HCT116 (cell line): ENCODE results near the gene POSTN. TPM values are rescaled to one million over a fixed set of nuclear protein-coding genes. Genes with fewer than 3 reads are reported as not detected.

Experiments used
- ATAC-seq: fragments of 200-7000 bp; cut with Tn5 transposase; 2 replicates; pipeline ENCODE4 v1.9.1; 2020; ENCODE audit warnings: mild to moderate bottlenecking, moderate library complexity
- BruUV-seq: library from RNA; stranded (reverse); fragments of 400-500 nt; replicated peaks from 2 replicates; lab custom pipeline; 2021; lab: Mats Ljungman, UMichigan
- CTCF ChIA-PET: fragments of 300-600 bp; sonication (Branson Sonifier 250); formaldehyde crosslinking; loops from one replicate; lab custom pipeline; 2021; ENCODE audit warnings: antibody characterized with exemption; lab: Charles Lee
- POLR2A ChIA-PET: fragments of 300-600, 350-600 bp; sonication (Branson Sonifier 250); formaldehyde crosslinking; loops from one replicate; lab custom pipeline; 2021; ENCODE audit warnings: antibody characterized with exemption; lab: Charles Lee
- RAD21 ChIA-PET, 2 experiments: fragments of 300-600 bp; sonication (Branson Sonifier 250); formaldehyde crosslinking; loops; one replicate each; lab custom pipeline; 2023; ENCODE audit warnings: low total read pairs in 2 of 2; ENCODE audit not compliant: uncharacterized antibody in 2 of 2, unreplicated experiment in 2 of 2, low non-redundant PET in 1 of 2; lab: Charles Lee
- DNase-seq: peaks from one replicate; pipeline ENCODE4 v3.0.0-alpha.2; 2010; ENCODE audit warnings: low read depth, low spot score
- H2AFZ ChIP-seq: fragments of 200-600 bp; shearing (Covaris generic), sonication (generic); 2 replicates; pipeline ENCODE4 v1.6.1; 2017; ENCODE audit warnings: low read depth, mixed run types, mixed read lengths, antibody characterized with exemption, low read length; ENCODE audit not compliant: poor library complexity, severe bottlenecking
- H3K27ac ChIP-seq: 2 replicates; pipeline ENCODE4 v1.5.1; 2012; ENCODE audit warnings: low read depth, low read length
- H3K27me3 ChIP-seq: fragments of 200-600 bp; sonication (generic); 2 replicates; pipeline ENCODE4 v1.6.1; 2016; ENCODE audit warnings: mixed run types, low read length, mixed read lengths; ENCODE audit not compliant: insufficient read depth
- H3K36me3 ChIP-seq, 2 experiments: fragments of 200-500 bp in 1 of 2; fragments of 200-600 bp in 1 of 2; sonication (Bioruptor generic) in 1 of 2; sonication (generic) in 1 of 2; 2 replicates each; pipeline versions ENCODE4 v1.5.1 to v1.6.1; 2014 to 2016; ENCODE audit warnings: low read length in 2 of 2, inconsistent platforms in 1 of 2, mixed read lengths in 1 of 2, mixed run types in 1 of 2; ENCODE audit not compliant: insufficient read depth in 2 of 2, control insufficient read depth in 1 of 2
- H3K4me1 ChIP-seq, 2 experiments: fragments of 200-600 bp in 1 of 2; sonication (generic) in 1 of 2; 2 replicates each; pipeline versions ENCODE4 v1.5.1 to v1.6.1; 2012 to 2017; ENCODE audit warnings: low read length in 2 of 2, inconsistent platforms in 1 of 2, mild to moderate bottlenecking in 1 of 2, mixed read lengths in 1 of 2, mixed run types in 1 of 2, moderate library complexity in 1 of 2; ENCODE audit not compliant: insufficient read depth in 2 of 2, control insufficient read depth in 1 of 2
- H3K4me2 ChIP-seq: fragments of 200-600 bp; sonication (generic); 2 replicates; pipeline ENCODE4 v1.6.1; 2017; ENCODE audit warnings: mixed run types, low read length, mixed read lengths
- H3K4me3 ChIP-seq, 2 experiments: fragments of 200-600 bp in 1 of 2; sonication (generic) in 1 of 2; replicated peaks in 1 of 2; 2 replicates each; pipeline ENCODE4 v1.5.1; 2011 to 2016; ENCODE audit warnings: low read length in 2 of 2, control low read depth in 1 of 2, low read depth in 1 of 2, mild to moderate bottlenecking in 1 of 2, mixed read lengths in 1 of 2, mixed run types in 1 of 2
- H3K79me2 ChIP-seq: fragments of 200-600 bp; sonication (generic); 2 replicates; pipeline ENCODE4 v1.6.1; 2017; ENCODE audit warnings: mild to moderate bottlenecking, mixed run types, low read length, moderate library complexity, mixed read lengths; ENCODE audit not compliant: insufficient read depth
- H3K9ac ChIP-seq: fragments of 200-600 bp; sonication (generic); 2 replicates; pipeline ENCODE4 v1.6.1; 2016; ENCODE audit warnings: low read length, mixed read lengths
- H3K9me2 ChIP-seq: fragments of 200-600 bp; sonication (generic), shearing (Covaris generic); 2 replicates; pipeline ENCODE4 v1.6.1; 2017; ENCODE audit warnings: mixed run types, mild to moderate bottlenecking, moderate library complexity; ENCODE audit not compliant: insufficient read depth
- H3K9me3 ChIP-seq, 2 experiments: fragments of 200-500 bp in 1 of 2; fragments of 200-600 bp in 1 of 2; sonication (Bioruptor generic) in 1 of 2; sonication (generic) in 1 of 2; 2 replicates each; pipeline ENCODE4 v1.6.1; 2014 to 2017; ENCODE audit warnings: low read length in 2 of 2, mixed read lengths in 2 of 2, inconsistent platforms in 1 of 2, low read depth in 1 of 2, mild to moderate bottlenecking in 1 of 2, mixed run types in 1 of 2, moderate library complexity in 1 of 2; ENCODE audit not compliant: control insufficient read depth in 1 of 2, insufficient read depth in 1 of 2
- H4K20me1 ChIP-seq: fragments of 200-600 bp; sonication (generic), shearing (Covaris generic); 2 replicates; pipeline ENCODE4 v1.6.1; 2017; ENCODE audit warnings: mixed run types, mild to moderate bottlenecking, moderate library complexity; ENCODE audit not compliant: insufficient read depth
- ATF3 ChIP-seq: IDR thresholded peaks from 2 replicates; pipeline ENCODE4 v1.6.1; 2012
- CBX3 ChIP-seq: IDR thresholded peaks from 2 replicates; pipeline ENCODE4 v1.6.1; 2012; ENCODE audit warnings: low read depth
- CEBPB ChIP-seq: IDR thresholded peaks from 2 replicates; pipeline ENCODE4 v1.6.1; 2012; ENCODE audit warnings: low read depth
- EGR1 ChIP-seq: IDR thresholded peaks from 2 replicates; pipeline ENCODE4 v1.6.1; 2012; ENCODE audit warnings: low read depth
- ELF1 ChIP-seq: IDR thresholded peaks from 2 replicates; pipeline ENCODE4 v1.6.1; 2012; ENCODE audit warnings: low read depth, borderline replicate concordance
- EZH2 ChIP-seq: fragments of 200-600 bp; sonication (generic); IDR thresholded peaks from 2 replicates; pipeline ENCODE4 v1.6.1; 2017; ENCODE audit warnings: antibody characterized with exemption, mixed run types
- EZH2phosphoT487 ChIP-seq: fragments of 200-600 bp; IDR thresholded peaks from 2 replicates; pipeline ENCODE4 v1.6.1; 2018; ENCODE audit warnings: antibody characterized with exemption, borderline replicate concordance
- JUND ChIP-seq: IDR thresholded peaks from 2 replicates; pipeline ENCODE4 v1.6.1; 2012
- POLR2A ChIP-seq: IDR thresholded peaks from 2 replicates; pipeline ENCODE4 v1.7.0; 2011; ENCODE audit warnings: borderline replicate concordance; ENCODE audit not compliant: insufficient read depth, insufficient read length; ENCODE audit errors: extremely low read depth
- RAD21 ChIP-seq: IDR thresholded peaks from 2 replicates; pipeline ENCODE4 v1.6.1; 2012; ENCODE audit warnings: low read depth, mild to moderate bottlenecking
- SRF ChIP-seq: IDR thresholded peaks from 2 replicates; pipeline ENCODE4 v1.6.1; 2012; ENCODE audit warnings: low read depth
- TCF7L2 ChIP-seq: IDR thresholded peaks from 2 replicates; pipeline ENCODE4 v1.7.0; 2011; ENCODE audit warnings: borderline replicate concordance, inconsistent platforms; ENCODE audit not compliant: insufficient read depth, insufficient read length; ENCODE audit errors: extremely low read depth
- YY1 ChIP-seq: IDR thresholded peaks from 2 replicates; pipeline ENCODE4 v1.6.1; 2011; ENCODE audit warnings: low read length, low read depth, moderate library complexity, mild to moderate bottlenecking; ENCODE audit not compliant: insufficient replicate concordance; ENCODE audit errors: extremely low read depth
- ZFX ChIP-seq: fragments of 450-650 bp; IDR thresholded peaks from 2 replicates; pipeline ENCODE4 v1.6.1; 2017
- intact Hi-C: fragments of 100-400 bp; cut with micrococcal nuclease; formaldehyde crosslinking; loops from 2 replicates; pipeline ENCODE4 v1.10.0; 2022
- total RNA-seq: library from RNA; stranded (reverse); gene quantifications from one replicate; pipeline ENCODE4 v1.2.1, GENCODE V29; 2021; ENCODE audit not compliant: unreplicated experiment
- TF ChIP-seq, protein P1 (sequence below): IDR thresholded peaks from 2 replicates; pipeline ENCODE4 v1.6.1; 2012
- TF ChIP-seq, protein P2 (sequence below): IDR thresholded peaks from 2 replicates; pipeline ENCODE4 v1.6.1; 2011; ENCODE audit warnings: mild to moderate bottlenecking, low read length, moderate library complexity; ENCODE audit not compliant: insufficient replicate concordance; ENCODE audit errors: extremely low read depth
- TF ChIP-seq, protein P3 (sequence below), 3 experiments: fragments of 200-600 bp in 1 of 3; sonication (generic) in 1 of 3; IDR thresholded peaks in 2 of 3; conservative IDR thresholded peaks in 1 of 3; 2 replicates each; pipeline ENCODE4 v1.5.1; 2012 to 2017; ENCODE audit warnings: low read depth in 2 of 3, low read length in 2 of 3, antibody characterized with exemption in 1 of 3, borderline replicate concordance in 1 of 3, control low read depth in 1 of 3, mild to moderate bottlenecking in 1 of 3, mixed read lengths in 1 of 3, mixed run types in 1 of 3, moderate library complexity in 1 of 3; ENCODE audit not compliant: insufficient read depth in 1 of 3

POSTN gene
- total RNA-seq, 1 experiment from 2014 or later, result not detected

- ChIA-PET POLR2A (no interaction called here), RAD21 (no interaction called here), CTCF (no interaction called here)
- H3K27me3 ChIP-seq, result no peaks in the 10 kb centered on the region
- no peak overlapping the region for H3K4me2 ChIP-seq
- peaks cover 9 to 23% of the 10 kb centered on the region in 2 experiments; a peak in 2 of 4 replicates for H3K9me3 ChIP-seq
- H3K4me1 ChIP-seq, result no peaks in the 10 kb centered on the region
- H4K20me1 ChIP-seq, result no peaks in the 10 kb centered on the region
- BruUV-seq, result no TSS peak
- H3K79me2 ChIP-seq, result no peaks in the 10 kb centered on the region
- H3K4me3 ChIP-seq, result no peak overlapping the region
- no peak for DNase-seq
- no peak overlapping the region for H3K9ac ChIP-seq
- no peak for TF ChIP-seq RAD21
- TF ChIP-seq ZFX, result no peak
- no peak for TF ChIP-seq CBX3
- no peak for TF ChIP-seq EZH2
- no peak for TF ChIP-seq ATF3
- no peak for TF ChIP-seq SRF
- no peak for TF ChIP-seq ELF1
- no peak for TF ChIP-seq TCF7L2
- no peaks in the 10 kb centered on the region for H3K9me2 ChIP-seq
- ATAC-seq, result no peak
- intact Hi-C loops, result no loop called here
- H2AFZ ChIP-seq, result no peak overlapping the region
- no peaks in the 10 kb centered on the region for H3K36me3 ChIP-seq
- H3K27ac ChIP-seq, result no peak overlapping the region
Measured at GRCh38 chr13:37576601-37577000, 22.0 kb downstream of the POSTN start.

- ChIA-PET RAD21 (no interaction called here), POLR2A (no interaction called here), CTCF (no interaction called here)
- no peak for DNase-seq
- intact Hi-C loops, result no loop called here
- Histone ChIP-seq H4K20me1 (no peaks in the 10 kb centered on the region), H3K4me1 (no peaks in the 10 kb centered on the region), H3K9me2 (no peaks in the 10 kb centered on the region), H3K9me3 (peaks cover 1 to 6% of the 10 kb centered on the region in 2 experiments; a peak in 2 of 4 replicates), H3K9ac (no peak overlapping the region), H3K36me3 (no peaks in the 10 kb centered on the region), H3K79me2 (no peaks in the 10 kb centered on the region), H3K27me3 (no peaks in the 10 kb centered on the region), H3K4me3 (no peak overlapping the region), H3K4me2 (no peak overlapping the region), H3K27ac (no peak overlapping the region), H2AFZ (no peak overlapping the region)
- no peak for ATAC-seq
- BruUV-seq, result no TSS peak
- TF ChIP-seq ELF1 (no peak), SRF (no peak), EZH2phosphoT487 (no peak), CBX3 (no peak), EGR1 (no peak), POLR2A (no peak), JUND (no peak), CEBPB (no peak), ZFX (no peak), YY1 (no peak)
- TF ChIP-seq, protein P1, sequence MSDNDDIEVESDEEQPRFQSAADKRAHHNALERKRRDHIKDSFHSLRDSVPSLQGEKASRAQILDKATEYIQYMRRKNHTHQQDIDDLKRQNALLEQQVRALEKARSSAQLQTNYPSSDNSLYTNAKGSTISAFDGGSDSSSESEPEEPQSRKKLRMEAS, result no peak
- TF ChIP-seq, protein P2, sequence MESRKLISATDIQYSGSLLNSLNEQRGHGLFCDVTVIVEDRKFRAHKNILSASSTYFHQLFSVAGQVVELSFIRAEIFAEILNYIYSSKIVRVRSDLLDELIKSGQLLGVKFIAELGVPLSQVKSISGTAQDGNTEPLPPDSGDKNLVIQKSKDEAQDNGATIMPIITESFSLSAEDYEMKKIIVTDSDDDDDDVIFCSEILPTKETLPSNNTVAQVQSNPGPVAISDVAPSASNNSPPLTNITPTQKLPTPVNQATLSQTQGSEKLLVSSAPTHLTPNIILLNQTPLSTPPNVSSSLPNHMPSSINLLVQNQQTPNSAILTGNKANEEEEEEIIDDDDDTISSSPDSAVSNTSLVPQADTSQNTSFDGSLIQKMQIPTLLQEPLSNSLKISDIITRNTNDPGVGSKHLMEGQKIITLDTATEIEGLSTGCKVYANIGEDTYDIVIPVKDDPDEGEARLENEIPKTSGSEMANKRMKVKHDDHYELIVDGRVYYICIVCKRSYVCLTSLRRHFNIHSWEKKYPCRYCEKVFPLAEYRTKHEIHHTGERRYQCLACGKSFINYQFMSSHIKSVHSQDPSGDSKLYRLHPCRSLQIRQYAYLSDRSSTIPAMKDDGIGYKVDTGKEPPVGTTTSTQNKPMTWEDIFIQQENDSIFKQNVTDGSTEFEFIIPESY, result no peak
- TF ChIP-seq, protein P3, sequence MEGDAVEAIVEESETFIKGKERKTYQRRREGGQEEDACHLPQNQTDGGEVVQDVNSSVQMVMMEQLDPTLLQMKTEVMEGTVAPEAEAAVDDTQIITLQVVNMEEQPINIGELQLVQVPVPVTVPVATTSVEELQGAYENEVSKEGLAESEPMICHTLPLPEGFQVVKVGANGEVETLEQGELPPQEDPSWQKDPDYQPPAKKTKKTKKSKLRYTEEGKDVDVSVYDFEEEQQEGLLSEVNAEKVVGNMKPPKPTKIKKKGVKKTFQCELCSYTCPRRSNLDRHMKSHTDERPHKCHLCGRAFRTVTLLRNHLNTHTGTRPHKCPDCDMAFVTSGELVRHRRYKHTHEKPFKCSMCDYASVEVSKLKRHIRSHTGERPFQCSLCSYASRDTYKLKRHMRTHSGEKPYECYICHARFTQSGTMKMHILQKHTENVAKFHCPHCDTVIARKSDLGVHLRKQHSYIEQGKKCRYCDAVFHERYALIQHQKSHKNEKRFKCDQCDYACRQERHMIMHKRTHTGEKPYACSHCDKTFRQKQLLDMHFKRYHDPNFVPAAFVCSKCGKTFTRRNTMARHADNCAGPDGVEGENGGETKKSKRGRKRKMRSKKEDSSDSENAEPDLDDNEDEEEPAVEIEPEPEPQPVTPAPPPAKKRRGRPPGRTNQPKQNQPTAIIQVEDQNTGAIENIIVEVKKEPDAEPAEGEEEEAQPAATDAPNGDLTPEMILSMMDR (IDR thresholded peaks at IDR 0.05 in 2 of 3, conservative IDR thresholded peaks at IDR 0.05 in 1 of 3; ENCODE audit: borderline replicate concordance in 1 of 3, insufficient read depth in 1 of 3, low read depth in 2 of 3, low read length in 2 of 3), result no peak
Measured at GRCh38 chr13:37565425-37565824, 33.1 kb downstream of the POSTN start.
